Activated CD8-positive, alpha-beta memory T cell treated with anti-CD3 and anti-CD28 coated beads for 1 hour (primary cell): ENCODE data around the gene TMEM9.

Source experiments
- DNase-seq, 2 donors: peaks; one replicate each; pipeline ENCODE4 v3.0.0-alpha.2; 2020; ENCODE audit warnings: low read depth in 1 of 2; ENCODE audit errors: extremely low read depth in 1 of 2

TMEM9 gene

DNA sequence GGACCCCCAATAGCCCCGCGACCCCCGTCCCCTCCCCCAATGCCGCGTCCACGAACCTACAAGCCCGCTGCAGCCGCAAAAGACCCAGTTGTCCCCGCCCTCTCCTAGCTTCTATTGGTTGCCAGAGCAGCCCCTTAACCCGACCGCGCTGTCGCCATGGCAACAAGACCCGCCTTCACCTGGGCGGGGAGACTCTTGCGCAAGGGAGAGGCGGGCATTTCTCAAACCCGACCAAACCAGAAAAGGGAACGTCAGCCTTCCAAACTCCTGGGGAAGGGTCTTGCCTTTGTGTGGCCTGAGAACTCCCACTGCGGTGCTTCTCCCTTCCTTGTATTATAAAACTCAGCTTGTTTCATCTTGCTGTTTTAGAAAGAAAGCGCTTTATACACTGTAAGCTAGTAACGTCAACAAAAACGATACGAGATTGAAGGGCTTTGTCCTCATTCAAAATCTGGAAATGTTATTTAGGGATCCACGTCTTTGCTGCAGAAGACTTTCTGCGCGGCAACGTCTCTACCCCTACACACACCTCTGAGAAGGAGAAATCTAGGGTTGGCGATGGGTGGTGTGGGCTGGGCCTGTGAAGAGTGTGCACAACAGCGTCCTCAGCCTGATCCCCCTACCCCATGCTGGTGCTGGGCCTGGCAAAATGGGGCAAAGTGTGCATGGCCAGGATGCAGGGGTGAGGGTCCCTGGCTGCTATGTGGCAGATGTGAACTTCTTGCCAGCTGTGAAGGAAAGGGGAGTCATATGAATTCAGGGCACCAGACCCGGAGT is at the start of gene TMEM9:
TSS of gene TMEM9 (minus strand) at position 86 of the 777 bp plus-strand sequence. CDS start 551 bp downstream, outside the sequence.
- peak; percentile 97 to 99 for DNase-seq

DNA sequence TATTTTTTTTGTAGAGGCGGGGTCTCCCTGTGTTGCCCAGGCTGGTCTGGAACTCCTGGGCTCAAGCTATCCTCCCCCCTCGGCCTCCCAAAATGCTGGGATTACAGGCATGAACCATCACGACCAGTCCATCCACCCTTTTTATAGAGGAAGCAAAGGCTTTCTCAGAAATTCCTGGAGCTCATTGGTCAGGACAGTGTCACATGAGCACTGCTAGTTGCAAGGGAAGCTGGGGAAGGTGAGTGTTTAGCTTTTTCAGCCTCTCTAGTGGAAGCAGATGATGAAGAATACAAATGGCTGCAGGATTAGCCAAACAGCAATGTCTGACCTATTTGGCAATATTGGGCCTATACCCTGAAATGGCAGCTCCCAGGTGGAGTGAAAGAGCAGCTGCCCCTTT is 44.3 kb upstream of the TMEM9 start:
- DNase-seq = no peak

DNA sequence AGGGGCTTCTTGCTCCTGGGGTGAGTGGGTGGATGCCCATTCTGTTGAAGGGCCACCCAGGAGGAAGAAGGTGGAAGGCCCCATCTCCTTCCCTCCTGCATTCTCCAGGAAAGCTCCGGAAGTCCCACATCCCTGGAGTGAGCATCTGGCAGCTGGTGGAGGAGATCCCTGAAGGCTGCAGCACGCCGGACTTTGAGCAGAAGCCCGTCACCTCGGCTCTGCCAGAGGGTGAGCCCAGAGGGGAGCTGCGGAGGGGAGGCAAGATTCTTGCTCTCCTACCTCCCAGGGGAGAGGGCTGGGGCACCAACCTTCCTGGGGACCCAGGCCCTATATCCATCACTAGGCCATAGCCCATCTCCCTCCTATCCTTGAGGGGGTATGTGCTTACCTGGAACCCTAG is 39.8 kb upstream of the TMEM9 start:
- DNase-seq = no peak

DNA sequence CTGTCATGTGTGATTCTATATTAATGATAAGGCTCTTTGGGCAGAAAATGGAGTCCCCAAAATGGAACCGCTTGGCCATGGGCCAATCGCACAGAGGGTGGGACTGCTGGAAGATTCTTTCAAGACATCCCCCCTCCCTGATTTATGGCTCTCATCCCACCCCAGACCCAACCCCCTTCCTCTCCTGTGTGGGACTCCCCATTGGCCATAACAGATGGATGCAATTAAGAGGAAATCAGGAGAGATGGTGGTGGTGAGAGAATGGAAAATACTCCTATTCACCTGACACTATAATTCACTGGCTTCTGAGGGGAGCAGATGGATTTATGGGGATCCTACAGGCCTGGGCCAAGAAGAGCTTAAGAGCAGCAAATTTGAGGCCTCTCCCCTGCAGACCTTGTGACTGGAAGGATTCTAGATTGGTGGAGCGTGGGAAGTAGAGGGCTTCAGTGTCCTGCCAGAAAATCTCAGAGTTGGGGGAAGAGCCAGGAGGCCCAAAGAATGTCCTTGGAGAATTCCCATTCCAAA is 38.1 kb upstream of the TMEM9 start:
- DNase-seq = no peak

DNA sequence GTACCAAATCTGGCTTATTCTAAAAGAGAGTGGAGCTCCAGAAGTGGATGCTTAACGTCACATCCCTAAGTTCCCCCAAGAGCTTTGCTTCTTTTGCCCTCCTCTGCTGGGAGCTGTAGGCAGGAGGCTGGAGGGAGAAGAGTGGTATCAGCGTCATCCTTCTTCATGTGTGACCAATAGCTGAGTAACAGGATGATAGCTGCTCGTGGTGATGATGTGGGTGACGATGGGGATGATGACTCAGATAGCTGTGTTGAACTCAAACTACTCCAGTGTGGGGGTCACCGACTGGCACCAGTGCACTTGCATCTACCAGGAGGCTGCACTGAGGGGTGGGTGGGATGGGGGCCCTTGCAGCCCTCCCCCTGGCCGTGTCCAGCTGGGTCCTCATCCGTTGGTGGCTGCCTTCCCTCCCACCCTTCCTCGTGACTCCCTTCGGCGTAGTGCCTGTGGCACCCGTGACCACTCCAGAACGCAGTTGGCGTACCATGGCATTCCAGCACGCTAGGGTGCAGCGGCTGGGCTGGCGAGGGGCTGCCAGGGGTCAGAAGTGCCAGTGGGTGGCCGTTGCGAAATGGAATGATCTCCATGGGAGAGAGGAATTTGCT is 37.5 kb upstream of the TMEM9 start:
- DNase-seq = no peak

DNA sequence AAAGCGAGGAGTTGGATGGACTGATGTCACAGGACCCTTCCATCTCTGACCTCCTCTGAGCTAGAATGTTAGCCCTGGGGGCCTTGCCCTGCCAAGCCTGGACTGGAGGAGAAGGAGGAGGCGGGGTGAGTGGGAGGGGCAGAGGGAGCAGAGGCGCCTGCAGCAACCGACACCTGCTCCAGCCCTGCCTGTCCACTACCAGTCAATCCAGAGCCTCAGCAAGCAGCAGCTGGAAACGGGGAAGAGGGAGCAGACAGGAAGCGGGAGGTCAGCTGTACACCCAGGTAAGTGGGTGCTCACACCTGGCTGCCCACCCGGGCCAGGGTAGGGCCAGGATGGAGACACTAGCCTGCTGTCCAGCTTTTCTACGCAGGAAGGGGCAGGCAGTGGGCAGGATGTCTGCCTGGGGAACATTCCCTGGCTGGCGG is 36.4 kb upstream of the TMEM9 start, which contains the start of gene IGFN1:
TSS of gene IGFN1 (plus strand) at position 201 of the 428 bp plus-strand sequence. CDS start 2,470 bp downstream, outside the sequence.
- DNase-seq = no peak

DNA sequence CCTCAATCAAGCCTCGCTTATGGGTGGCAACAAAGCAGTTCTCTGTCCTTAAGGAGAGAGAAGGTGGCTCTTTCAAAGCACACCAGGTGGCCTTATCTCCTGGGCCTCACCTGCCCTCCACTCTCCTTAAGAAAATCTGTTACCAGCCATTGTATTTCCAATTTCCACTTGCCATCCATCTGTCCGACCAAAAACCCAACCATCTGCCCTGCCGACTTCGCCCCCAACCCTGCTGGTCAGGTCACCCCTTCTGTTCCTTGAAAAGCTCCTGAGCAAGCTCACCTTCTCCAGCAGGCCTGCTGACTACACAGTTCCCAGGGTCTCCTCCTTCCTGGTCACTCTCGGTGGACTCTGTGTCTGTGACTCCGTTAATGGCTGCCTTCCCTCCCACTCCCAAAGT is 35.7 kb upstream of the TMEM9 start:
- DNase-seq = no peak

DNA sequence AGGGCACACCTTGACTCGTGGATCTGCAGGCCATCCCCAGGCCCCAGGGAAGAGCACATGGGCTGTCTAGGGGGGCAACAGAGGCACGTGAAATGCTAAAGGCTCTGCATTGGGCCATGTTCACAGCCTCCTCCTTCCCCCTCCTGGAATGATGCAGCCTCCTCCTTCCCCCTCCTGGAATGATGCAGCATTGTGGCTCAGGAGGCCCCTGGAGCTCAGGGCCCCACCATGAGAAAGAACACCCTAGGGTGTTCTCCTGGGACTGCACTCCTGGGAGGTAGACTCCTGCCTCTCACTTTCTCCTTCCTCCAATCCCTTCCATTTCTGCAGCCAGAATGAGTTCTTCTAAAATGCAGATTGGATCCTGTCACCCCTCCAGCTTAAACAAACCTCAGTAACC is 34.8 kb upstream of the TMEM9 start:
- no peak for DNase-seq

DNA sequence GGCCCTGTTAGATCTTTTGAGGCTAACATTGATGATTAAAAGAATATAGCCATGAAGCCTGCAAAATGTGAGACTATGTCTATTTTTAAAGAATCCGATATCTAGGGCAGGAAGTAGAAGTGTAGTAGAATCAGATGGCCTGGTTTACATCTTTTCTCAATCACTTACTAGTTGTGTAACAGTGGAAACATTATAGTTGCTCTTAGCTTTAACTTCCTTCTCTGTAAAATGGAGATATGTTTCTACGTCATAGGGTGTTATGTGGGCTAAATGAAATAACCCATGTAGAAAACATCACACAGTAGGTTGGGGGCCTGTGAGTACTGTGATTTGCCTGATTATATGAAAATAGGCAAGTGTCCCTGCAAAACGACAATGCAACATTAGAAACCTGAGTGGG is 31.9 kb upstream of the TMEM9 start:
- DNase-seq = no peak

DNA sequence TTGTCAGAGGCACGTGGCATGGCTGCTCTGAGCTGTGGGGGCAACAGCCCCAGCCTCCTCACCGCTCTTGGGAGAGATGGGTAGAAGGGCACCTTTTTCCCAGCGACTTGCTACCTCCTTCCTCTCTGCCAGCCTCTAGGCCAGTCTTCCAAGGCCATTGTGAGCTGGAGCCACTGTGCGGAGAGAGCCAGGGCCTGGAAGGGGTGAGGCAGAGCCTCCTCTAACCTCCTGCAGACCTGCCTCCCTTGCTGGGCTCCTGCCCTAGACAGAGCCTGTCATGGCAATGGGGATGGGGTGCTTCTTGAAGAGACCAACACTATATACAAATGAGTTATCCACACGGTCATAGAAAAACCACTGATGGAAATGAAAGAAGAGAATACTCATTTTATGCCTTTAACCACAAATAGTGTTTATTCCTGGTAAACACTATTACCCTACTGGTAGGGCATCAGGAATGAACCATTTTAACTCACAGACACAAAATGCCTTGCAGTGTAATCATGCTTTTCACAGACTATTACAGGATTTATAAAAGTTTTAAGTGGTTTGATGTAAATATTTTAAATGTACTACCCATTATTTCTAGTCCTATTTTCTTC is 31.4 kb upstream of the TMEM9 start:
- no peak for DNase-seq

DNA sequence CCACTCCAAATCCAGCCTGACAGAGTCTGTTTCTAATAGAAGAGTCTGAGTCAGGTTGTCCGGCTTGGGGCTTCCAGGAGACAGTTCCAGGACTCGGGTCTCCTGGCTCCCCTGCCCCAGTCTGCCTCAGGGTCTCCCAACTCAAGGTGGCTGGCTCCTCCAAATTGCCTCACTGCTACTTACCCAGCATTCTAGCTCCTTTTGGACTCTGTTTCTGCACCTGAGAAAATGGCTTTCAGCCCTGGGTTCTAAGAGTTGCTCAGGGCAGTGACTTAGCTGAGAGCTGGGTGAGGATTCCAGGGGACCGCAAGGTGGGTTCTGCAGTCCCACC is 30.8 kb upstream of the TMEM9 start:
- DNase-seq = no peak

DNA sequence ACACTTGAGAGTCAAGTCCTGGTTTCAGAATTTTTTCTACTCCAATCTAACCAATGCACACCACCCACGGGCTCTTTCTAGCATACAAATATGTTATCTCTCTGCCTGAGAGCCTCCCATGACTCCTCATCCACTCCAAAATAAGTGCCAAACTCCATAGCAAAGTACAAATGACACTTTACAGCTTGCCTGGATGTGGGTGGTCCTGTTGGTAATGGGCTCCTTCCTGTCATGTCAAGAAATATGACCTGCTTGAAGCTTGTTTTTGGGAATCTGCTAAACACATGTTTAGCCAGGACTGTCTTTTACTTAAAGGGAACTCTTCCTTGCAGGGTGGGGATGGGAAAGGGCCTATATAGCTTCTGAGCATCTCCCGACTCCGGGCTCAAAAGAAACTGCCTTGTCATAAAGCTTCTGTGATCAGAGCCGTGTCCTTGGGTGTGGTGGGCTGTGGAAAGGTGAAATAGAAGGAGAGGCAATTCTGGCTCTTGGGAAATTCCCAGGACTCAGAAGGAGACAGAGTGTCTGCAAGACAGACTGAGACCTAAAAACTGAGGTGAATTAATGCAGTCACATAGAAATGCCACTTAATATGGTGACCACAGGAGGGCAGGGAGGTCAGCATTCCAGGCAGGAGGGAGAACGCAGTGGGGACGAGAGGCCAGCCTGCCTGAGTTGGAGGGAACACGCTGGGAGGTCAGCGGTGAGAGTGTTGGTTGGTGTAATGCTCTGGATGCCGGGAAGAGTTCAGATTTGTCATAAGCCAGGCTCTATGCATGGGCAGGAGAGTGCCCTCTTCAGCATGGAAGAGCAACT is 30.2 kb upstream of the TMEM9 start:
- no peak for DNase-seq

DNA sequence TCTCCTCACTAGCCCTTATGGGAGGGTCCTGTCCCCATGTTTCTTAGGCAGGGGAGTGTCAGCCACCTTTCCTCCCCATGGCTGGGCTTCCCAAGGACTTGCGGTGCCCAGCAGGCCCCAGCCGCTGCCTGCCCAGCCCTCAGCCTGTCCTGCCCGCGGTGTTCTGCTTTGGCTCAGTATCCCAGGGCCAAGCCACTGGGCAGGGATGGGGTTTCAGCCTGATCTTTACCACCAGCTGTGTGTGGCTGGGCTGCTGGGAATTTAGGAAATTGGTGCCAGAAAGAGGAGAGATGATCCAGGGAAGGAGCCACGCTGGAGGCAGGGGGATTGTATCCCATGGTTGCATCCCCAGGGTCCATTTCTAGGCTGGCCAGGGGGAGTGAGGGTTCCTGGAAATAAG is 29.5 kb upstream of the TMEM9 start:
- no peak for DNase-seq

DNA sequence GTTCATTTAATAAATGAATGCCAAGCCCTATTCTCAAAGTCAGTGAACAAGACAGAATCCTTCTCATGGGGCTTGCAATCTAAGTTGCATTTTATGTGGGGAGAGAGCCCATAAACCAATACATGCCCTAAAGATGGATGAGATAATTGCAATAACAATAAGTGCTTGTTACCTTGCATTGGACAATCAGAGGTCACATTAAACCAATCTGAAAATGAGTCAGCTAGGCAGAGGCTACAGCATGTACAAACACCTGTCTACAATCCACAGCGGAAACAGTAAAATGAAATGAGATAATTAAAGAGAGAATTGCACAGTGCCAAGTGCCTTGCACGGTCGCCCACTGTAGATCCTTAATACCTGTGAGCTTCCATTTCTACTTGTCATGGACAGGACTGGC is 28.9 kb upstream of the TMEM9 start:
- no peak for DNase-seq

DNA sequence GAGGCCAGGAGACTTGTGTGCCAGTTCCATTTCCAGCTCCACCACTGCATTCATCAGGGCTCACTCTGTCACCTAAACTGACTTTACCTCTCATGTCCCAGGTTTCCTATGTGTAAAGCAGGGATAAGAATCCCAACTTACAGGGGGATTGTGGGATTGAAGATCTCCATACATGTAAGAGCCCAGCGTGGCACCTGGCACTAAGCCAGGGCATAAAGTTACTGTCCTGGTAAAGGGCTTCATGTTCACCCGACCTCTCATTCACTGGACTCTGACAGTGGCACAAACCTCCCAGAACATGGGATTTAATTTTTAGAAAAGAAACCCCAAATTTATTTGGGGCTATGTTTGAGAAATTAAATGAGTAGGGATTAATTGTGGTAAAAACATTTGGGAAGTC is 27.5 kb upstream of the TMEM9 start:
- no peak for DNase-seq

DNA sequence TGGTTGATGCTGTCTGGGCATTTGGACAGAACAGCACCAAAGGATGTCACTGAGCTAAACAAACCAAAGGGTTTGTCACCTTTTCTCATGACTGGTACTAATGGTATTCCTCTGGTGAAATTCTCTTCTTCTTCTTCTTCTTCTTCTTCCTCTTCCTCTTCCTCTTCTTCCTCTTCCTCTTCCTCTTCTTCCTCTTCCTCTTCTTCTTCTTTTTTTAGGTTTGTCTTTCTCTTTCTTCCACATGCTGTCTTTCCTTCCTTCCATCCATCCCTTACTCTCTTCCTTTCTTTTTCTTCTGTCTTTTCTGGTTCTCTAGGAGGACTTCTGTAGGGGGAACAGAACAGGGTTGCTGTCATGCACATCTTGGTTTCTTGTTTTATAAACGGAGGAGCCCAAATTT is 27.0 kb upstream of the TMEM9 start:
- no peak for DNase-seq

DNA sequence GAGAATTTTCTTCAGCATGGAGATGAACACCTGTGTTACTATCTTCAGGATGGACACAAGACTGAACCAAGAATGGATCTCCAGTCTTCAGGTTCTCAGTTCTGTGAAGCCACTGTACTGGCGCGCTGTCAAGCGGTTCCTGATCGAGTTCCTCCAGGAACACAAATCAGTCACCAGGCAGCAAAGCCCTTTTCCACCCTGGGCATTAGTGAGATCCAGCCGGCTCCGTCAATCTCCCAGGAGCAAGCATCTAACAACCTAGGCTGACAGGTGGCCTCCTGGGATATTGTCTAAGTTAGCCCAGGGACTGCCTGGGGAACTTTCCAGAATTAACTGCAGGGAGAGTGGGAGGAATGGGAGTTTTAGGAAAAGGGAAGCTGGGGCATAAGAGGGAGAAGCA is 26.6 kb upstream of the TMEM9 start:
- DNase-seq = no peak

DNA sequence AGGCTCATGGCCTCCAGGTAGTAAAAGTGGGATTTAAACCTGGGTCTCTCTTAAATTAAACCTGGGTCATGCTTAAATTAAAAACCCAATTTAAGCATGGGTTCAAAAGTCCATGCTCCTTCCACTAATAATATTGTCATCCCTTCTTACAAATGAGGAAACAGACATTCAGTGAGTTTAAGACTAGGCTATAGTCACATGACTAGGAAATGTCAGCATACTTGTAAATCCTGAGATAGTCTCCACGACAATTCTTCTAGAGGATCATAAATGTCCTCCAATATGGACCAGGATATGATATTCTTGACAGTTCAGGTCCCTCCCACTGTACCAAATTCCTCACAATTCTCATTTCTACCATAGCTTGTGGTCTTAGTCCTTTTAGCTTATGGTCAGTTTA is 25.9 kb upstream of the TMEM9 start:
- no peak for DNase-seq

DNA sequence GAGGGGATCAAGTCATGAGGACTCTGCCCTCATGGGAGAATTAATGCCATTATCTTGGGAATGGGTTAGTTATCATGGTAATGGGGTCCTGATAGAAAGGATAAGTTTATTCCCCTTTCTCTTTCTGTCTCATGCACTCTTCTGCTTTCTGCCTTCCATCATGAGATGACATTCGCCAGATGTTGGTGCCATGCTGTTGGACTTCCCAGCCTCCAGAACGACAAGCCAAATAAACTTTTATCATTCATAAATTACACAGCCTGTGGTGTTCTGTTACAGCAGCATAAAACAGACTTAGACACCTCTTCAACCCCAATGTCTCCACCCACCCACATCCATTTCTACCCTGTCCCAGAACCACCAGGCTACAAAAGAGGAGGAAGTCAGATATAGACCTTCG is 24.4 kb upstream of the TMEM9 start:
- DNase-seq = no peak

DNA sequence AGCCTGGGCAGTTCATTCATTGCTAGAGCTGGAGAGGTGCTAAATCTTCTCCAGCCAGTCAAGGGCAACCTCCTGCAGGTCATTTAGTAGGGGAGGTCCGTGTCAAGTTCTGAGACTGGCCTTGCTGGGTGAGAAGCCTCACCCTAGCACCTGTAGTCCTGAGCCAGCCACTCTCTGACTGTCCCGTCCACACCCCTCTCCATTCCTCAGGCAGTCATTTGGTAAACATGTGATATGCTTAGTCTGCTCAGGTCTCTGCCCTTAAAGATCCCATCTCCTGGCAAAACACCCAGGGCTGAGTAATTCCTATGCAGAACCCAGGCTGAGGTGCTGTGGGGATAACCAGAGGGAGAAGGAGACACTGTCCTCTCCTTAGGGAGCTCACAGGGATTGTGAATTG is 22.7 kb upstream of the TMEM9 start:
- no peak for DNase-seq

DNA sequence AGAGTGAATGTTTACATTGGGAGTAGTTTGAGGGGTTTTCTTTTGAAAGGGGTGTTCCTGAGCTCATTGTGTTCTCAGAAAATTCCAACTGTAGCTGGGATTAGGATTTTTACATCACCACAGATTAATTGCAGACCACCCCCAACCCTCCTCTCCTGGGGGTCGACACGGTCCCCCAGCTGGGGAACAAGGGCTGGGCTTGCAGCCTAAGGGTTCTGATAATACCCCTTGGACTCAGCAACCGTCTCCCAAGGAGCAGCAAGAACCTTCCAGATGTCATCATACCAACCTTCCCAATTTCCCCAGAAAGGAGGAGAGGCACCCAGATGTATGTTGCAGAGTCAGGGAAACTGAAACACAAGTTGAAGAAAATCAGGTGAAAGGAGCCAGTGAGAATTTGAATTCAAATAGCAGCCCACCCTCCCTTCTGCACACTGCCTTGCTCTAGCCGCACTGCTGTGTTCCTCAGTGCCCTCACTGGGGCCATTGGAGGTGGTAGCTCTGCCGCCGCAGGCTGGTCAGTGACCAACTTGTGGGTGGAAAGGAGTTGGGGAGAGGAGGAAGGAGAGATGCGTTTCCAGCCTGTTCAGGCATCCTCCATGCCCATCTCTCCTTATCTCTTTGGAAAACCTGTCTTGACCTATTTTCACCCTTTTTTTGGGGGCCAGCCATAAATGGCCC is 21.7 kb upstream of the TMEM9 start:
- no peak for DNase-seq
